Activated naive CD8-positive, alpha-beta T cell treated with anti-CD3 and anti-CD28 coated beads, Interleukin-2, amount 50 U/mL, for 16 hours (primary cell): ENCODE results near the gene MEAK7.
A peak's percentile ranks its signal among the peaks of the same experiment; 100 is the strongest.

ENCODE experiments used
- DNase-seq: peaks from one replicate; pipeline ENCODE4 v3.0.0-alpha.2; 2020; ENCODE audit warnings: low read depth, low spot score

Gene MEAK7

DNA sequence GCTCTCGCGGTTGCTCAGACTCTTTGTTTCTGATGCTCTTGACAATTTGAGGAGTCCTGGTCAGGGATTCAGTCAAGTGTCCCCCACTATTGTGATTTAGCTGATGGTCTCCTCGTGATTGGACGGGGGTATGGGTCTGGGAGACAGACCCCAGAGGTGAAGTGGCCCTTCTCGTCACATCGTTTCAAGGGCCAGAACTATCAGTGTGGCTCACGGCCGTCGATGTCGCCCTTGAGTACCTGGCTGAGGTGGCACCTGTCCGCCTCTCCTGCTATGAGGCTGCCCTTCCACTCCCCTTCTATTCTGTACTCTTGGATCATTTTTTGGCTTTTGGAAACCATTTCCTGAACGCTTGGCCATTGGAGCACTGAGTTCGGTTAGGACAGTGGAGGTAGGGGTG, 7.4 kb upstream of the MEAK7 start:
- DNase-seq, result no peak

- DNase-seq, result peak; percentile 62
Observed at GRCh38 chr16:84511180-84511800, 6.8 kb upstream of the MEAK7 start.

DNA sequence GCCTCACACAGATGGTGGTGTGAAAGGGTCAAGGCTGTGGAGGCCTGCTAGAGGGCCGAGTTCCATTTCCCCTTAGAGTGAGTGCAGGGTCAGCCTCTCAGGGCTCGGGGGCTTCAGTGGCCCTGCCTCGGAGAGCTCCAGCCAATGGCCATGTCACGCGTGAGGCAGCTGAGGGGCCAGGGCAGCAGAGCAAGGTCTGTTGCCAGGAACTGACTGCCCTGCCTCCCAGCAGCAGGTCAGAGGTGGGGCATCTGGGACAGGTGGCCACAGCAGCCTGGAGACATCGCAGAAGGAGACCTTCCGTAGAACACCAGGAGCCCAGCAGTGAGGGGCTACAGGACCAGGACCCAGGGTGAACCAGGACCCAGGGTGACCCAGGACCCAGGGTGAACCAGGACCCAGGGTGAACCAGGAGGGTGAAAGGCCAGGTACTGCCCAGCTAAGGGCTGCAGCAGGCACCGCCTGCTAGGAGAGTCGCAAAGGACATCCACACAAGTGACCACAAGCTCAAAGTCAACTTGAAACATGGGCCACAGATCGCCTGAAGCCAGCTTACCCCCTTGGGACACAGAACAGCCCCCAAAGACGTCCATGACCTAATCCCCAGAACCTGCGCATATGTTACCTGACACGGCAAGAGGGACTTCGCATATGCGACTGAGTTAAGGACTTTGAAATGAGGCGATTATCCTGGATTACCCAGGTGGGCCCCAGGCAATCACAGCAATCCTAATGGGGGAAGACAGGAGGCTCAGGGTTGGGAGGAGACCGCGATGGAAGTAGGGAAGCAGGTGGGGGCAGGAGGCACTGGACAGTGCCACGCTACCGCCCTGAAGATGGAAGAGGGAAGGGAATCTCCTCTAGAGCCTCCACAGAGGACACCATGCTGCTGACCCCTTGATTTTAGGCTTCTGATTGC, 4.8 kb upstream of the MEAK7 start:
- no peak for DNase-seq

DNA sequence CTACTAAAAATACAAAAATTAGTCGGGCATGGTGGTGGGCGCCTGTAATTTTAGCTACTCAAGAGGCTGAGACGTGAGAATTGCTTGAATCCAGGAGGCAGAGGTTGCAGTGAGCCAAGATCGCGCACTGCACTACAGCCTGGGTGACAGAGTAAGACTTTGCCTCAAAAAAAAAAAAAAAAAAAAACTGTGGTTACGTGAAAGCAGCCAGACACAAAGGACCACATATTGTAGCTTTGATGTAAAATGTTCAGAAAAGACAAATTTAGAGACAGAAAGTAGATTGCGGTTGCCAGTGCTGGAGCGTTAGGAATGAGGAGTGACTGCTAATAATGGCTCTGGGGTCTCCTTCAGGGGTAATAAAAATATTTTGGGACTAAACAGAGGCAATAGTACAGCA, 4.0 kb upstream of the MEAK7 start:
- no peak for DNase-seq

DNA sequence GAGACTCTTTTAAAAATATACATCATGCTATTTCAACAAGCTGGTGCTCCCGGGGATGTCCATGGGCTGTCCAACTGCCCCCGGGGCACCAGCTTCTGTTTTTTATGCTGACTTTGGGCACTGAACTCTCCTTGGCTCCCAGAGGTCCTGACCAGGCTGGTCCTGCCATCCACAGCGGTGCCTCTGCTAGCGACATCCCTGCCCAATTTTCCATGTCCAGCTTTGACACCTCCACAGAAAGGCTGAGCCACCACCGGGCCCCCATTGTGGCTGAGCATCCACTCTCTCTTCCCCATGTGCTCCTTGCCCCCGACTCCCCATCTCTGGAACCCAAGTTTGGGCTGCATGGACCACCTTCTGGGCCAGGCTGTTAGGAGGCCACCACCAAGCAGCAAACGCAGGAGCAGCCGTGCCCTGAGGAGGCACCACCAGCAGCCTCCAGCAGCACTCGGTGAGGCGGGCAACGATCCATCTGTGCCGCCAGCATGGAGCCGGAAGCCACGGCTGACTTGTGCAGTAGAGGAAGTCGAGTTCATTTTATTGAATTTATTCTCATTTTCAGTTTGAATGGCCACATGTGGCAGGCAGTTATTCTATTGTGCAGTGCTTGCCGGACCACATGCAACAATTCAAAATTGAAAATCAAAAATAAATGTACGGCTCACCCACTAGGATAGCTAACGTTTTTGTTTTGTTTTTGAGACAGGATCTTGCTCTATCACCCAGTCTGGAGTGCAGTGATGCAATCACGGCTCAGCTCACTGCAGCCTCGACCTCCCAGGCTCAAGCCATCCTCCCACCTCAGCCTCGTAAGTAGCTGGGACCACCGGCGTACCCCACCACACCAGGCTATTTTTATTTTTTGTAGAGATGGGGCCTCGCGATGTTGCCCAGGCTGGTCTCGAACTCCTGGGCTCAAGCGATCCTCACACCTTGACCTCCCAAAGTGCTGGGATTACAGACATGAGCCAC, 2.8 kb upstream of the MEAK7 start:
- DNase-seq, result no peak

DNA sequence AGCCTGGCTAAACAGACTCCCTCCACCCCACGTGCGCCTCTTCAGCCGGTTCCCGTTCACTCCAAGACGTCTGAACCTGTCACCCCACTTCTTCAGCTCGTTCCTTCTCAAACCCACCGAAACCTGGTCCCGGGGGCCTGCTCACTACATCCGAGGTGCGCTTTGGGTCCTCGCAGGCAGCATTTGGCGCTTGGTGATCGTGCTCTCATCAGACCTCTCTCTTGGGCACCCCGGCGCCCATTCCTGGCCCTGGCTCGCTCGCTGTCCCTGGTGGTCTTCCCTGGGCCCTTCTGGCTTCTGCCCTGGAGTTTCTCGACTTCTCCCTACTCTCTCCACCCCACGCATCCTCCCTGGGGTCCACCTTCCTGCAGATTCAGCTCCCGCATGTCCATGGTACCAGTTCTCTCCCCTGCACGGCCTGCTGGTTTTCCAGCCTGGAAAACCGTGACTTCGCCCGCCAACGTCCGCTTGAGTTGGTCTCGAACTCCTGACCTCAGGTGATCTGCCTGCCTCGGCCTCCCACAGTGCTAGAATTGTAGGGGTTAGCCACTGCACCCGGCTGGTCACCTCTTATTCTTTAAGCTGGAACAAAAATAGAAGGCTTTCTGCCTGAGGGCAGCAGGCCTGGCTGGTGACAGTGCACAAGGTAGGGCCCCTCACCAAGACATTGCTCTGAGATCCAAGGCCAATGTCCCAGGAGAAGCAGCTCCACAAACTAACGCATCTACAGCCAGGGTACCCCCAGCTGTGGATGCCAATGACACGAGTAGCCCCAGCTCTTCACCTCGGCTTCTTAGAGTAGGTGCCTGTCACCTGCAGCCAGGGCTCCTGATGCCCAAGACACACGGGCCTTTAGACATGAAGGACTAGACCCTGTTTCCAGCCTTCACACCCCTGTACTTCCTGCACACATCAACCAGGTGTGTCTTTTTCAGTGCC, 1.1 kb upstream of the MEAK7 start:
- no peak for DNase-seq

DNA sequence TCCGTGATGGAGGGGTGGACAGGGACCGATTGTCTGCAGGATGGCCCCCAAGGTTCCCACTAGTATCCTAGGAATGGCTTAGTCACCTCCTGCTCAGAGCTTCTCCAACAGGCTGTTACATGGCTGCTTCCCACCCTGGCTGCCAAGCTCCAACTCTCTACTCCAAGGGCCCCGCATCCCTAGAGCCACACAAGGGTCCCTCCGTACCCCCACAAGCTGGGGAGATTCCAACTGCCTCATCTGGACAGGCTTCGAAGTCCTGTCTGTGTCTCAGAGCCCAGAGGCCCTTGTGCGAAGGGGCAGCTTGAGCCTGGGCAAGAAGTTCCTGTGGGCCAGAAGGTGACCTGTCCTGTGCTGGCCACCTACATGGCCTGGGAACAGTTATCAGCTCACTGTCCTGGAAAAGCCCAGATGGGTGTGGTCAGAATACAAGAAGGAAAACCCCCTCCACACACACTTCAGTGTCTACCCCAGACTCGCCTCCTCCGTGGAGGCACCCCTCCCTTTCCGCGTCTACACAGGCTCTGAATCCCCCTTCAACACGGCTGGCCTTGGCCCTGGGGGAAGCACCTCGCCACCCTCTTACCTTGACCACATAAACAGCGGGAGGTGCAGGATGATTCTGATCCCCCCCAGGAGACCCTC, 586 bp downstream of the MEAK7 start:
- no peak for DNase-seq

- DNase-seq, result no peak
Observed at GRCh38 chr16:84502581-84502980, 1.9 kb downstream of the MEAK7 start.

GRCh38 chr16:84502075-84502474, 2.4 kb downstream of the MEAK7 start:
- DNase-seq, result no peak

GRCh38 chr16:84501077-84501735, 3.3 kb downstream of the MEAK7 start:
- DNase-seq, result no peak

GRCh38 chr16:84500531-84500930, 3.9 kb downstream of the MEAK7 start:
- no peak for DNase-seq

GRCh38 chr16:84499638-84500037, 4.8 kb downstream of the MEAK7 start:
- DNase-seq, result no peak

- no peak for DNase-seq
Observed at GRCh38 chr16:84498859-84499620, 5.4 kb downstream of the MEAK7 start.

DNA sequence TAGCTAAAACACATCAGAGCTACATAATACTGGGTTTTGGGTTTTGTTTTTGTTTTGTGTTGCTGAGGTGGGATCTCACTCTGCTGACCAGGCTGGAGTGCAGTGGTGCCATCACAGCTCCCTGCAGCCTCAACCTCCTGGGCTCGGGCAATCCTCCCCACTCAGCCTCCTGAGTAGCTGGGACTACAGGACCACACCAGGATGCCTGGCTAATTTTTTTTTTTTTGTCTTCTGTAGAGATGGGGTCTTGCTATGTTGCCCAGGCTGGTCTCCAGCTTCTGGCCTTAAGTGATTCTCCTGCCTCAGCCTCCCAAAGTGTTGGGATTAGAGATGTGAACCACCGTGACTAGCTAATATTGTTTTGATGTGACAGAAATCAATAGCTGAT, 6.2 kb downstream of the MEAK7 start:
- DNase-seq, result no peak

DNA sequence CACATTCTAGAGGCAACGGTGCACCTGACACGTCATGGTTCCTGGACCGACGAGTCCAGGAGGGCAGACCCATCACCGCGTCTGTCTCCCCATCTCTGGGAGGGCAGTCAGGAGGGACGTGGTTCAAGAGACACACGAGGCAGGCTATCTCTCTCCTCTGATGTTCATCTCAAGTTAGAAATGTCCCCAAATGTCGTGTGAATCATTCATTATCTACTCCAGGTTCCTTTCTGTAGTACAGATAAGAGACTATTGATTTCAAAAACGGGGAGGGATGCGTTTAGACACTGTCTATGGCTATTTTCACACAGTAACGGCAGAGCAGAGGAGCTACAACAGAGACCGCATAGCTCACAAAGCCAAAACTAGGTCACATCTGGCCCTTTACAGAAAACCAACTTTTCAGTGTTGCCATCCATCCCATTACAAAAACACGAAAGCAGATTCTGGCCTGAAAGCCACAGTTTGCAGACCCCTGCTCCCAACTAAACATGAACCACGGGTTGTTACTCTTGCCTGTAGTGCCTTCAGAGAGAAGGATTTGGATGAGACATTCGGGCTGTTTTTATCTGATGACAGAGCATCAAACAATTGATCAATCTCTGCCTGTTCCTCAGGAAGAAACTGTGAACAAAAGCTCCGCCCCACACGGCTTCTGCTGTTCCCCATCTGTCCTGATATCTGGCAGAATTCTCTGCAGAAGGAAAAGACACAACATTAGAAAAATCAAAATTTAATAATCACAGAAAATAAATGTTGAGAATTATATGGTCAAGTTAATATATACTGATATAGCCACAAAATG, 6.8 kb downstream of the MEAK7 start:
- DNase-seq, result no peak

DNA sequence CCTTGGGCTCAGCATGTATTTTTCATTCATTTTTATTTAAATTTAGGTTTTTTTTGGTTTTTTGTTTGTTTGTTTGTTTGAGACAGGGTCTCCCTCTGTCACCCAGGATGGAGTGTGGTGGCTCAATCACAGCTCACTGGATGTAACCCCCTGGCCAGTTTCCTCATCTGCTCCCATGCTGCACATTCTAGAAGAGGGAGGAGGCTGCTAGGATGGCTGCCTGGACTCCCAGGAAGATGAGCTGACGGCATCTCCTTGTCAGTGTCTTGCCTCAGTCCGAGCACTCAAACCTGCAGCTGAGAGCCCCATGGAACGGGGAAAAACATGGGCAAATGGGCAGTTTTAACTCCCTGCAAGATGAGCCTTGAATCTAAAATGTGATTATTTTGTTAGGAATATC, 7.5 kb downstream of the MEAK7 start:
- DNase-seq, result no peak

DNA sequence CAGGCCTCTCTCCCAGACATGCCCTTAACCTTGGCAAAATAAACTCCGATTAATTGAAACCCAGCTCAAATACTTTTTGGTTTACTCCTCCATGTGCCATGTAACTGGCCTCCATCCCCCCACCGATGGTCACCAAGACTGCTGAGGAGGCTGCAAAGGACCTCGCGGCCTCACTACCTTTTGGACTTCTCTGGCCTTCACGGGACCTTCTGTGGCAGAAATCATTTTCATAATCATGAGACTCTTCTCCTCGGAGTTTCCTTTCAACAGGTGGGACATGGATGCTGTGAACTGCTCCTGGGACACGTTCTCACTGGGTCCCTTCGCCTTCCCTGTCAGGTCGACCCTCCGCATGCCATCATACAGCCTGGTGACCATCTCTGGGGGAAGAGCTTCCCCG, 9.0 kb downstream of the MEAK7 start:
- no peak for DNase-seq

GRCh38 chr16:84489131-84489530, 15.3 kb downstream of the MEAK7 start:
- DNase-seq, result no peak
